SU-DHL-6 (cell line): ENCODE measurements around the gene PEX7.

Experiments used
- EZH2phosphoT487 ChIP-seq: fragments of 200-600 bp; sonication (generic), shearing (Covaris generic); conservative IDR thresholded peaks from 2 replicates; pipeline ENCODE4 v1.6.1; 2018; ENCODE audit warnings: mild to moderate bottlenecking, antibody characterized with exemption, low read length, moderate library complexity, mixed read lengths
- TF ChIP-seq, protein P1 (sequence below): fragments of 200-600 bp; sonication (generic); IDR thresholded peaks from one replicate; pipeline ENCODE4 v1.5.1; 2017; ENCODE audit warnings: antibody characterized with exemption, mild to moderate bottlenecking, low read length, moderate library complexity; ENCODE audit not compliant: insufficient read depth, poor library complexity, severe bottlenecking

DNA sequence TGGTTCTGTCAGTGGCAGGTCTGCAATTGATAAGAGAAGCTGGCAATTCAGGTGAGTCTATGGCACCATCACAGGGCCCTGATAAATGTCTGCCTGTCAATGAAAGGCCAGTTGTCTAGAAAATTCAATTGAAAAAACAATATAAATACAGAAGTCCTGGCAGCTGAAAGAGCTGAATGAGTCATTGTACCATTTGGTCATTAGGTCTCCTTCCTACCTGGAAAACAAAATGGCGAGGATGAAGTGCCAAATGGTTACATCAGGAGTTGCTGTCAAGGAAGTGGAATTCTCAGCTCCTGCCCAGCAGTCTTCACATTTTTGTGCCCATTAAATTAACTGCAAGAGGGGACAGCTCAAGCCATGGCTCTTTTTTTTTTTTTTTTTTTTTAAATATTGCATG lies 37.7 kb downstream of the PEX7 start:
- TF ChIP-seq, protein P1, sequence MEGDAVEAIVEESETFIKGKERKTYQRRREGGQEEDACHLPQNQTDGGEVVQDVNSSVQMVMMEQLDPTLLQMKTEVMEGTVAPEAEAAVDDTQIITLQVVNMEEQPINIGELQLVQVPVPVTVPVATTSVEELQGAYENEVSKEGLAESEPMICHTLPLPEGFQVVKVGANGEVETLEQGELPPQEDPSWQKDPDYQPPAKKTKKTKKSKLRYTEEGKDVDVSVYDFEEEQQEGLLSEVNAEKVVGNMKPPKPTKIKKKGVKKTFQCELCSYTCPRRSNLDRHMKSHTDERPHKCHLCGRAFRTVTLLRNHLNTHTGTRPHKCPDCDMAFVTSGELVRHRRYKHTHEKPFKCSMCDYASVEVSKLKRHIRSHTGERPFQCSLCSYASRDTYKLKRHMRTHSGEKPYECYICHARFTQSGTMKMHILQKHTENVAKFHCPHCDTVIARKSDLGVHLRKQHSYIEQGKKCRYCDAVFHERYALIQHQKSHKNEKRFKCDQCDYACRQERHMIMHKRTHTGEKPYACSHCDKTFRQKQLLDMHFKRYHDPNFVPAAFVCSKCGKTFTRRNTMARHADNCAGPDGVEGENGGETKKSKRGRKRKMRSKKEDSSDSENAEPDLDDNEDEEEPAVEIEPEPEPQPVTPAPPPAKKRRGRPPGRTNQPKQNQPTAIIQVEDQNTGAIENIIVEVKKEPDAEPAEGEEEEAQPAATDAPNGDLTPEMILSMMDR, result no peak
- TF ChIP-seq EZH2phosphoT487, result no peak
